Measurements from ENCODE around the gene MMP3. TPM values are rescaled to one million over a fixed set of nuclear protein-coding genes. Genes with fewer than 3 reads are reported as not detected.

MMP3 gene
- not detected for total RNA-seq
- polyA plus RNA-seq: not detected

- 78% methylated on average over 4 of the region's 4 CpGs for WGBS
- DNase-seq (ENCODE audit: low spot score): no peak
- H3K36me3 ChIP-seq (ENCODE audit: control insufficient read depth in 4 of 4, insufficient read depth in 3 of 4, low read depth in 1 of 4, low read length in 3 of 4): no peaks in the 10 kb centered on the region
Measured at GRCh38 chr11:102843489-102843888, at the start of gene MMP3. MMP3 (minus strand) TSS chr11:102843609; CDS start chr11:102843546, 63 bp downstream.

More at GRCh38 chr11:102843489-102843888, at the start of gene MMP3:
- Histone ChIP-seq H3K27me3 (ENCODE audit: control insufficient read depth in 4 of 4, insufficient read depth in 4 of 4, low read length in 3 of 4) (peaks cover 0 to 2% (median 0%) of the 10 kb centered on the region in 4 donors), H3K4me3 (ENCODE audit: low read depth in 1 of 3, low read length in 3 of 3) (no peak within 1 kb of the TSS), H3K9ac (ENCODE audit: low read depth in 1 of 2, low read length in 2 of 2) (no peak within 1 kb of the TSS), H3K27ac (ENCODE audit: low read depth in 1 of 2, low read length in 2 of 2) (no peak within 1 kb of the TSS), H3K4me1 (ENCODE audit: control insufficient read depth in 4 of 4, insufficient read depth in 4 of 4, low read length in 3 of 4) (no peaks in the 10 kb centered on the region), H3K9me3 (ENCODE audit: control insufficient read depth in 4 of 4, low read length in 3 of 4) (no peaks in the 10 kb centered on the region)
- no peak for TF ChIP-seq GABPA (IDR thresholded peaks at IDR 0.05 in 1 of 2, conservative IDR thresholded peaks at IDR 0.05 in 1 of 2)
- TF ChIP-seq CTCF (IDR thresholded peaks at IDR 0.05; ENCODE audit: low read depth, low read length, missing input control): no peak
- TF ChIP-seq NR2F2 (IDR thresholded peaks at IDR 0.05): no peak
- TF ChIP-seq ZBTB33 (IDR thresholded peaks at IDR 0.05): no peak
- no peak for TF ChIP-seq EGR1 (IDR thresholded peaks at IDR 0.05; ENCODE audit: low read depth in 2 of 2)
- TF ChIP-seq FOXA2 (IDR thresholded peaks at IDR 0.05): no peak
- no peak for TF ChIP-seq SP1 (IDR thresholded peaks at IDR 0.05)
- TF ChIP-seq HNF4G (IDR thresholded peaks at IDR 0.05): no peak
- no peak for TF ChIP-seq JUND (IDR thresholded peaks at IDR 0.05)
- TF ChIP-seq MAX (IDR thresholded peaks at IDR 0.05): no peak
- no peak for TF ChIP-seq ATF3 (IDR thresholded peaks at IDR 0.05)
- TF ChIP-seq YY1 (IDR thresholded peaks at IDR 0.05): no peak
- no peak for TF ChIP-seq REST (IDR thresholded peaks at IDR 0.05)
- no peak for TF ChIP-seq RXRA (IDR thresholded peaks at IDR 0.05)

Data from liver (tissue), 9 donors.